ENCODE measurements around the gene MAPK11.

DNA sequence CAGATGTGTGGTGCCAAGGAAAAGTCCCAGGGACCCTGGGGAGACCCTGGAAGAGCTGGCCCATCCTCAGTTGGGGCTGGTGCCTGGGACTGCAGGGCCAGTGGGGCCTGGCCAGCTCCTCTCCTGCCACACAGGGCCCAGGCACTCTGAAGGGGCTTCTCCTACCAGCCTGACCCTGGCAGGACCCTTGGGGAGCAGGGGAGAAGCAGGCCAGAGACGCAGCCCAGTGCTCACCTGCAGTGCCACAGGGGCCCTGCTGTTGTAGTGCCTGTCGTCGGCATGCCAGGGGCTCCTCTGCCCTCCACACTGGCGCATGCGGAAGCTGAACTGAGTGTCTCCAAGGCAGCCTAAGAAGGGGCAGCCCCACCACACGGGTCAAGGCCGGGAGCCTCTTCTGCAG is 47.5 kb upstream of the MAPK11 start:
- TF ChIP-seq SUZ12 (IDR thresholded peaks at IDR 0.05) (no peak), FOXA1 (IDR thresholded peaks at IDR 0.05) (no peak), NFRKB (IDR thresholded peaks at IDR 0.05) (no peak), TARDBP (IDR thresholded peaks at IDR 0.05) (no peak), ELF4 (IDR thresholded peaks at IDR 0.05) (no peak), BHLHE40 (IDR thresholded peaks at IDR 0.05; ENCODE audit: borderline replicate concordance) (no peak)

All from HEK293T (cell line).